Measurements from ENCODE around the gene ITPRIPL2. TPM values are rescaled to one million over a fixed set of nuclear protein-coding genes. Genes with fewer than 3 reads are reported as not detected.

The ITPRIPL2 gene
- total RNA-seq, 1 donor from 2014 or later = 29.2 TPM

- ATAC-seq = peak; percentile 11
Observed at GRCh38 chr16:19123535-19124178, 9.9 kb downstream of the ITPRIPL2 start.

GRCh38 chr16:19126300-19126699, 12.5 kb downstream of the ITPRIPL2 start:
- no peak for ATAC-seq

- ATAC-seq = no peak
Observed at GRCh38 chr16:19127205-19127604, 13.4 kb downstream of the ITPRIPL2 start.

GRCh38 chr16:19127674-19128131, 13.9 kb downstream of the ITPRIPL2 start:
- ATAC-seq = no peak

GRCh38 chr16:19128454-19129200, 14.9 kb downstream of the ITPRIPL2 start:
- no peak for ATAC-seq

- ATAC-seq = no peak
Observed at GRCh38 chr16:19130385-19130784, 16.6 kb downstream of the ITPRIPL2 start.

GRCh38 chr16:19130852-19131824, 17.4 kb downstream of the ITPRIPL2 start:
- peak; percentile 46 for ATAC-seq

GRCh38 chr16:19131825-19132218, 18.1 kb downstream of the ITPRIPL2 start:
- ATAC-seq = no peak

GRCh38 chr16:19132255-19132654, 18.5 kb downstream of the ITPRIPL2 start:
- ATAC-seq = peak; percentile 17

GRCh38 chr16:19132898-19133297, 19.1 kb downstream of the ITPRIPL2 start:
- ATAC-seq = peak; percentile 41

- no peak for ATAC-seq
Observed at GRCh38 chr16:19133600-19133999, 19.8 kb downstream of the ITPRIPL2 start.

- peak; percentile 29 for ATAC-seq
Observed at GRCh38 chr16:19135201-19135842, 21.6 kb downstream of the ITPRIPL2 start.

GRCh38 chr16:19135896-19136438, 22.2 kb downstream of the ITPRIPL2 start:
- peak; percentile 67 for ATAC-seq

GRCh38 chr16:19136549-19137196, 22.9 kb downstream of the ITPRIPL2 start:
- peak; percentile 76 for ATAC-seq

- ATAC-seq = no peak
Observed at GRCh38 chr16:19137201-19138128, 23.7 kb downstream of the ITPRIPL2 start.

- peak; percentile 72 for ATAC-seq
Observed at GRCh38 chr16:19138601-19139000, 24.8 kb downstream of the ITPRIPL2 start.

GRCh38 chr16:19139436-19140091, 25.8 kb downstream of the ITPRIPL2 start:
- ATAC-seq = no peak

GRCh38 chr16:19140396-19140795, 26.6 kb downstream of the ITPRIPL2 start:
- no peak for ATAC-seq

- peak; percentile 80 for ATAC-seq
Observed at GRCh38 chr16:19142939-19143598, 29.3 kb downstream of the ITPRIPL2 start.

Measured in esophagus mucosa (tissue), 1 donor.